HG02798 (cell line): ENCODE data around the gene TADA2A.
"Not testable (repeated sequence)": the region's sequence is repeated elsewhere in the genome, so short reads cannot be mapped to it uniquely, and the experiment has no call there.

ENCODE experiments used
- ATAC-seq: cut with Tn5 transposase; IDR thresholded peaks from one replicate; pipeline ENCODE4 v1.9.1; 2021; ENCODE audit warnings: mild to moderate bottlenecking; ENCODE audit not compliant: unreplicated experiment, poor library complexity

The TADA2A gene

DNA sequence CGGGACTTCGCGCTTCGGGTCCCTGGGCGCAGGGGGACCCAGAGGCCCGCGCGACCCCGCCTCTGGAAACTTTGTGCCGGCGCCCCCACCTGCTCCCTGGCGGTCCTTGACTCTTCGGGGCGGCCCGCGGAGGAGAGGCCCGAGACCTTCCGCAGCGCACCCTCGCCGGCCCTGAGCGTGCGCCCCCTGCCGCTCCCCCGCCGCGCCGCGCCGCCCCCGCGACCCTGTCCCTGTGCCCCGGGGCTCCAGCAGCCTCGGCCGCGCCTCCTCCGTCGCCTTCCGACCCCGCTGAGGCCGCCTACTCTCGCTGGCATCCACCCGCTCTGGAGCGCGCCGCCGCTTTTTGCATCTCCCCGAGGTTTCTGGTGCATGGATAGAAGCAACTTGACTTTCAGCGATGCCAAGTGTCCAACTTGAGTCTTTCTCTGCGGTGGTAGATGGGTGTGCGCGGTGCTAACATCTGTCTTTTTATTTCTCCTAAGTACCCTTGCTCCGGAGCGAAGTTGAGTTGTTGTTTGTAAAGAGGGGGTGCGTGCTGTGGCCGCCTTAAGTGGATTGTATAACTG lies 83.4 kb downstream of the TADA2A start:
- peak; percentile 50 for ATAC-seq

GRCh38 chr17:37490638-37491614 lies 84.2 kb downstream of the TADA2A start:
- no peak for ATAC-seq

DNA sequence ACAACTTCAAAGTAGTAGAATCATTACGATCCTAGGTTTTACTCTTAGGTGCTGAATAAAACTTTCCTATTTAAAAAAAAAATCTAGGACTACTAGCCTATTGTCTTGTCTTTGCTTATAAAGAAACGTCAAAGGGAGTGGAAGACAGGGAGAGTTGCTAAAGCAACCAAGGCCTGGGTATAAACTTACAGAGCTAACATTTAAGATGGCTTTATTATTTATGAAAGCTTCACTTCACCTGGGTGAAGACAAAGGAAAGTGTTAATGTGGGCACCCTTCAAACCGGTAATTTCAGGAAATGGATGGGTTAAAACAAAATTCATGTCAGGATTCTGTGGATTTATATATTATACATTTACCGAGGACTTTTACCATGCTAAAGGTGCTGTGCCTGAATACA lies 85.5 kb downstream of the TADA2A start:
- ATAC-seq = no peak

DNA sequence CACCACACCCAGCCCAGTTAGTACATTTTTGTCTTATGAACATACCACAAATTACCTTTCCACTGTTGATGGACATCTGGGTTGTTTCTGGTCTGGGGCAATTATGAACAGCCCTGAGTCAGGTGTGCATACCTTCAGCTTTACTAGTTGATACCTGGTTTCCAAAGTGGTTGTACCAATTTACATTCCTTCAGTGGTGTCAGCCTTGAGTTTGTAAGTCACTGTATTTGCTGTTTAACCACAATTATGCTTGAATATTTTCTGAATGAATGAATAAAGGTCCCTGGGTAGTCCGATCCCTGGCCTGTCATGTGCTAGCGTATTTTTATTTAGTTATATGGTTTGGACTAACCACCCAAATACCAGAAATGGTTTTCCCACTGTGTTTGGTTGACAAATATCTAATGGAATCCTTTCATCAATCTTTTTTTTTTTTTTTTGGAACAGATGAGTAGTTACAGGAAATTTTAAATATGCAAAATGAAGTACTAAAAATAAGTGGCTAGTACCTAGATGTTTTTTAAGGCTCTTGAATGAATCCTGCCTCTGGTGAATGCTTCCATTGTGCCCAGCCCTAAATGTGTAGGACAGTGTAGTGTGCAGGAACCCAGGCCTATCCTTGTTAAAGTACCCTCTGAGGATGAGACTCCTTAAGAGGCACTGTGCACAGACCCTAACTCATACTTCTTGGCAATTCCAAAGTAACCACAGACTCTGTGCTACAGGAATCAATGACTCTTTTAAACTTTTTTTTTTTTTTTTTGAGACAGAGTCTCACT lies 86.8 kb downstream of the TADA2A start:
- ATAC-seq = no peak

- no peak for ATAC-seq
Measured at GRCh38 chr17:37494401-37494831, 87.7 kb downstream of the TADA2A start.

DNA sequence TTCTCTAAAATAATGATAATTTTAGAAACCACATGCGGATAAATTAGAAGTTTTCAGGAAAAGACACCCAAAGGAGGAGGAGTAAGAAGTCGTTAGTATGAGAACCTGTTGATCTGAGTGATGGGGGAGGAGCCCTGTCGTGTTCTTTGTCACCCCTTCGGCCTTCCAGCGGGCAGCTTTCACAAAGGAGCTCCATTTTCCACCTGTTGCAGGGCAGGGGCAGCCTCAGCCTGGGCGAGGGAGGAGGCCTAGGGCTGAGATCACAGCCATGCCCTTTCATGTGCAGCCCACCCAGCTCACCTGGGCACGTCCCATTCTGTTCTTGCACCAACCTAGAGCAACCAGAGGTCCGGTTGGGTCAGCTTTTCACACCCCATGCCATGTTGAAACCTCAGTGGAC lies 88.3 kb downstream of the TADA2A start:
- no peak for ATAC-seq

DNA sequence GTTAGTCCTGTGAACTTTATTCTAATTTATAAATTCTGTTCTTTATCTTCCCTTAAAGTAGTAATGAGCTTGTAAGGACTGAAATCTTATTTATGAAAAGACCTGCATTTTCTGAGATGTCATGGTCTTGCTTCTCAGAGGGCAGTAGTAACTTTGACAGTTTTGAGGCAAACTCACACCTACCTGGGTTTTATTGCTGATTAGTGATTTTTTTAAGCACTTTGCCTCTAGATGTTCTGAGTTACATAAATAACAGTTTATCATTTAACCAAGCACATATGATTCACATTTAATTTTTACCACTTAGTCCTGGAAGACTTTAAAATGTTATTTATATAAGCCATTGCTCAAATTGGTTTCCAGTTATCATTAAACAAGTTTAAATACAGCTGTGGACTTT lies 93.7 kb downstream of the TADA2A start:
- ATAC-seq = no peak

GRCh38 chr17:37502009-37502936 lies 95.6 kb downstream of the TADA2A start:
- no peak for ATAC-seq

DNA sequence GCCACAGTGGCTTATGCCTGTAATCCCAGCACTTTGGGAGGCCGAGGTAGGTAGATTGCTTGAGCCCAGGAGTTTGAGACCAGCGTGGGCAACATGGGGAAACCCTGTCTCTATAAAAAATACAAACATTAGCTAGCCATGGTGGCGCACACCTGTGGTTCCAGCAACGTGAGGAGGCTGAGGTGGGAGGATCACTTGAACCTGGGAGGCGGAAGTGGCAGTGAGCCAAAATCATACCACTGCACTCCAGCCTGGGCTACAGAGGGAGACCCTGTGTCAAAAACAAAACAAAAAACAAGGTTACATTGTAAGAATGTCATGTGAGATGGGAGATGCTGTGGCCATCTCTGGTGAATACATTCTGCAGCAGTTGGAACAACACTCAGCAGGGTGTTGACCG lies 96.5 kb downstream of the TADA2A start:
- ATAC-seq = no peak

DNA sequence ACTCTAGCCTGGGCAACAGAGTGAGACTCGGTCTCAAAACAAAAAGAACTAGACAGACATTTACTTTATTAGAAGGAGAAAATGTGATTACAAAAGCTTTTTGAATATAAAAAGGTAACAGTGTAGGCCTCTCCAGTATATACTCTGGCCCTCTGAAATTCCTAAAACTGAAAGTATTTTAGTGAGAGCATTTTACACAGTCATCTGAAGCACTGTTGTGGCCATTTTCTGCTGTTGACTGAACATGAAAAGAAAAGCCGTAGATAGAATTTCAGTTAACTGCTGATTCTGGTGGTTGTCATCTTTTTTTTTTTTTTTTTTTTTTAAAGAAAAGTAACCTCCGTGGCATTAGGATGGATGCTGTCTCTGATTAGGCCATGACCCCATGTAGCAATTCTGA lies 98.6 kb downstream of the TADA2A start:
- ATAC-seq = no peak

- ATAC-seq = no peak
Measured at GRCh38 chr17:37506678-37507077, 100.0 kb downstream of the TADA2A start.

GRCh38 chr17:37507111-37507510 lies 100.4 kb downstream of the TADA2A start:
- no peak for ATAC-seq

GRCh38 chr17:37510056-37510455 lies 103.4 kb downstream of the TADA2A start:
- no peak for ATAC-seq

DNA sequence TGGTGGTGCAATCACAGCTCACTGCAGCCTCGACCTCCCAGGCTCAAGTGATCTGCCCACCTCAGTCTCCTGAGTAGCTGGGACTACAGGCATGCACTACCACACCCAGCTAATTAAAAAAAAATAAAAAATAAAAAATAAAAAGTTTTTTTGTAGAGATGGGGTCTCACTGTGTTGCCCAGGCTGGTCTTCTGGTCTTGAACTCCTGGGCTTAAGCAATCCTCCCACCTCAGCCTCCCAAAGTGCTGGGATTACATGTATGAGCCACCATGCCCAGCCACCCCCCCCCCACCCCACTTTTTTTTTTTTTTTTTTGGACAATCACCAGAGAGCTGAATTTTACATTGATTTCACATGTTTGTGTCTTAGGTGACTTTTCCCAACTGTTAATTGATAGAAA lies 105.0 kb downstream of the TADA2A start:
- not testable (repeated sequence) for ATAC-seq

- no peak for ATAC-seq
Measured at GRCh38 chr17:37512442-37513068, 105.9 kb downstream of the TADA2A start.

- ATAC-seq = no peak
Measured at GRCh38 chr17:37513711-37514110, 107.0 kb downstream of the TADA2A start.

GRCh38 chr17:37516127-37516571 lies 109.5 kb downstream of the TADA2A start:
- ATAC-seq = no peak

- ATAC-seq = no peak
Measured at GRCh38 chr17:37517881-37518280, 111.2 kb downstream of the TADA2A start.

- no peak for ATAC-seq
Measured at GRCh38 chr17:37518826-37519225, 112.1 kb downstream of the TADA2A start.
